GM19238 (cell line): Measurements from ENCODE around the gene TENM3.

ENCODE experiments used
- DNase-seq: peaks from one replicate; pipeline ENCODE4 v3.0.0; 2011; ENCODE audit warnings: low spot score; ENCODE audit not compliant: insufficient read length

Gene TENM3

DNA sequence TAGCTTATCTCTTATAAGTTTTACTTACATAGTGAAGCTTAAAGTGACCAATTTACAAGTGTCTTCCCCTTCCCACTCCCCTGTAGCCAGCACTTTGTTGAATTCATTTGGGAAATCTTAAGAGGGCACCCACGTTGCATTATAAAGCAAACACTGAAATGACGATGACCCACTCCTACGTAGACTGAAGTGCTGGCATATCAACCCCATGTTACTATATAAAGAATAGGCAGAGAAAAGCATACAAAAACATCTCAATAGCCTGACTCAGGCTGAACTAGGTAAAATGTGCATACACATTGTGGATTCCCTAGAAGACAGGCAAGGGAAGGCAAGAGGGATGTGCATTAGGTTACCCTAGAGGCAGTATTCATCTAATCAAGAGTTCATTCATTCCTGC lies 313.4 kb downstream of the TENM3 start:
- no peak for DNase-seq

DNA sequence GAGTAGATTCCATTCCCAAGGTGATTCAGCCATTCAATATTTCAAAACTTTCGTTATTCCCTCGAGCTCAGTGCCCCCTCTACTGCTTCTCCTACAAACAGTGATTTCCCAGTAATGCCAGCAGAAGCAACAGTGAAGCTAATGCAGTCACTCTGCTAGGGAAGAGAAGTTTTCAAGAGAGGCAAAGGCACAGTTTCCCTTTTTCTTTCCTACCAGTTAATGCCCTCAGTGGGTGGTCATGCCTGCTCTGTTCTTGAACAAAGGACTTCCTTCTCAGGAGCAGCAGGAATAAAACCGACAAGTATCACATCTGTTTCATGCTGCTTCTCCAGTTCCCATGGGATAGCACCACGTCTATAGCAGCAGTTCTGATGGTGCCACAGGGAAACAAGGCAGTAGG lies 317.2 kb downstream of the TENM3 start:
- DNase-seq: no peak

DNA sequence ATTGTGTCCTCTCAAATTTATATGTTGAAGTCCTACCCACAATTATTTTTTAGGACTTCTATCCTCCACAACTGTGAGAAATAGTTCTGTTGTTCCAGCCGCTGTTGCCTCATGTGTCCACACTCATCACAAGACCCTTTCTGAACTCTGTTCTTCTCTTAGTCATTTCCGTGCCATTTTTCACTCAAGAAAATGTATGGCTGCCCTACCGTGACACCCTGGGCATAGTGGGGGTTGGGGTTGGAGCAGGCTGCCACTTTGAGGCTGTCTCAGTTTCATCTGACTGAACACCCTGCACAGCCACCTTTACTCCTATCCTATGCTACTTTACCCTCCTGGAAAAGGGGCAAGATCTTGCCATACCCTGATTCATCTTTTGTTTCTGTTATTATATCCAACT lies 319.1 kb downstream of the TENM3 start:
- no peak for DNase-seq

GRCh38 chr4:182564724-182565369 lies 321.6 kb downstream of the TENM3 start:
- no peak for DNase-seq

DNA sequence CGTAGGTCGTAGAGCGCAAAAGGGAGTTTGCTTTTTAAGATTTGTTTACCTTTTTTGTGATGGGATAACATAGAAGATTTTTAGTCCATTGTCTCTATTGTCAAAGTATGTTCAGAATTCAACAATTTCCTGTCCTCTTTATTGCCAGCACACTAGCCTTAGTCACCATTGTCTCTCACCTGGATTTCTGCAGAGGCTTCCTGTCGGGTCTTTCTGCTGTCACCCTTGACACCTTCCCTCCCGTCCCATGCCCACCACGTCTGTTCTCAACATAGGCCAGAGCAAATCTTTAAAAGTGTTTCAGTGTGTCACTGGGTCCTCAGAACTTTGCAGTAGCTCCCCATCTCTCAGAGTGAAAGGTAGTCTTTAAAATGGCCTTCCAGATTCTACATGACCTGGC lies 323.9 kb downstream of the TENM3 start:
- DNase-seq: no peak

DNA sequence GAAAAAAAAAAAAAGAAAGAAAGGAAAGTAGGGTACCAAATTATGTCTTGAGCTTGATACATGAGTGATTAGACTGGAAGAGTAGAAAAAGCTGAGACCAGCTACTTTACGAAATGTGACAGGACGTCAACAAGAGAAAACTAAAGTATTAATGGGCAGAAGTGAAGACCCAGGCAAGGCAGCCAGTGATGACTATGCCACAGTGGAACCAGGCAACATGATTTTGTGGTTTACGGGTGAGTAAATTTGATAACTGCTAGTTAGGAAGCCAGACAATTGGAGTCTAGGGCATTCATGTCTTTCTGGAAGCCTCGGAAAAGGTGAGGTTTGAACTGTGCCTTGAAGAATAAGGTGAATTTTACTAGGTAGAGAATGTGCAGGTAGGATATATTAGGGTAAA lies 326.4 kb downstream of the TENM3 start:
- DNase-seq: no peak

DNA sequence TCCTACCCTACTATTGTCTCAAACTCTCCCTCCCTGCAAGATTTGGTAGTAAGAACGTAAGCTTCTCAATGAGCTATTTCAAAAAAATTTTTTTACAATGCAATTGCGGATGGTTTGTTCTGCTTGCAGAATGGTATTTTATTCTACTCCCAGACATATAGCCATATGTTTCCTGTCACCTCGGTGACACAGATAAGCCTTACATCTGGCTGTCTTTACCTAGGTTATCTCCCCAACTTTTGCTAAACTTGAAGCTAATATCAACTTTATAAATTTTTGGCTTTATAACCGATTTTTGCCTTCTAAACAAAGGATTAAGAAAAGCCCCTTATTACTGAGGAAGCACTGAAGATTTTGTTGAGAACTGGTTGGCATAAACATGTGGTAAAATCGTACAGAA lies 331.5 kb downstream of the TENM3 start:
- no peak for DNase-seq

- no peak for DNase-seq
These were observed 332.0 kb downstream of the TENM3 start for GRCh38 chr4:182575225-182575624.

- DNase-seq: no peak
These were observed 333.5 kb downstream of the TENM3 start for GRCh38 chr4:182576601-182577289.

DNA sequence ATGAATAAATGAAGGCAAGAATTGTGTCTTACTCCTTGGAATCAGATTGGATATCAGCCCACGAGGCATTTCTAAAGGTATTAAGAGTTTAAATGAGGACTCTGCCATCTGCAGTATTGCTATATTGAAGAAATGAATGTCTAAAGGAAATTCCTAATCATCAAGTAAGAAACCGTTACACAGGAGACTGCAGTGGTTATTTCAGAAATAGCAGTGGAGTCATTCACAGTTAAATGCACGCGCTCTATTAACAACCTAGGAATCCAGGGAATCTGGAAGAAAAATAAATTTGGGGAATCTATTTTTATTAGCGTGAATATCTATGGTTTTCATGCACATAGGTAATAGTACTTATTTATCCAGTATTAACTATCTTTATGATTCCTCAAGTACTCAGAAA lies 334.2 kb downstream of the TENM3 start:
- no peak for DNase-seq

GRCh38 chr4:182578402-182578801 lies 335.2 kb downstream of the TENM3 start:
- no peak for DNase-seq

- no peak for DNase-seq
These were observed 339.0 kb downstream of the TENM3 start for GRCh38 chr4:182582245-182582644.

DNA sequence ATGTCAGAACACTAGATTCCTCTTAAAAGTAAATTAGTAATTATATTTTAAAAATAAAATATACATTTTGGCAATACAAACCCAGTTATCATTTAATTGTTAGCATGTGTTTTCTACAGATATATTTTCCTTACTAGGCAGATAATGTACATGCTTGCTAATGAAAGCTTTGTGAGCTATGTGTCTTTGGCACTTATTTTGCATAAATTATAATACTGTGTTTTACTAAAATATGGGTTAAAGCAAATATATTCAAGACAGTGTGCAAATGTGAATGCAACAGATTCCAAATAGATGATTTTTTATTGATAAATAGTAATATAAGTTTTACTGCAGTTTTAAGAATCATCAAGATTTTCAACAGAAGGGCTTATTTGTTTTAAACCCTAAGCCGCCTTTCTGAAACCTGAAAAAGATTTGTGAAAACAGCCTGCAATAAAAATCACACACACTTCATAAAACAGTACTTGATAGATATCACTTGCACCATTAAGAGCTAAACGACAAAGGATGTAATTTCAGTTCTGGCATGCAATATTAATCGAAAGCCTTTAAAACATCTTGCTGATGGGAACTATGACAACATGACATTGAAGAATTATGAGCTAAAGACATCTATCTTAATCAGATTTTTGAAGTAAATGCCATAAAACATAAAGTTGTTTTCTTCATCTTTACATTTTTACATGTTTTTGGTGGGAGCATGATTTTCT lies 340.7 kb downstream of the TENM3 start:
- DNase-seq: no peak

DNA sequence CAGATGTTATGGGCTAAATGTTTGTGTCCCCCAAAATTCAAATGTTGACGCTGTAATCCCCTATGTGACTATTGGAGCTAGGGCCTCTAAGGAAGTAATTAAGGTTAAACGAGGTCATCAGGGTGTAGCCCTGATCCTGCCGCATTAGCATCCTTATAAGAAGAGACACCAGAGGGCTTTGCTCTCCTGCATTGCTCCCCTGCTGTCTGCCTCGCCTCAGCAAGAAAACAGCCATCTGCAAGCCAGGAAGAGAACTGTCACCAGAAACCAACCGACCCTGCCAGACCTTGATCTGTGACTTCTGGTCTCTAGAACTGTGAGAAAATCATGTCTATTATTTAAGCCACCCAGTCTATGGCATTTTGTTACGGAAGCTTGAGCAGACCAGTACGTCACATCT lies 342.1 kb downstream of the TENM3 start:
- no peak for DNase-seq

DNA sequence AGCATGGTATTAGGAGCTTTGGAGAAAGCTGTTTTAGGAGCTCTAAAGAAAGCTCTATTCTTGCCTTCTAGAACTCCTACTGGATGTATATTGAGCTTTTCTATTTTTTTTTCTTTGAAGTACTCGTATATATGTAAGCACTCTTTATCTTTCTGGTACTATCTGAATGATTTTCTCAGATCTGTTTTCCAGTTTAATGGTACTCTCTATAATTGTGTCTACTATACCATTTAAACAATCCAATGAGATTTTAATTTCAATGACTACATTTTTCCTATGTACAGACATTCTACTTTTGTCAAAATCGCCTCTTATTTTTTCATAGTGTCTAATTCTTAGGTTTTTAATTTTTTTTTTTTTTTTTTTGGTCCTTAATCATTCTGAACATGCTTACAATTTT lies 345.9 kb downstream of the TENM3 start:
- DNase-seq: no peak

DNA sequence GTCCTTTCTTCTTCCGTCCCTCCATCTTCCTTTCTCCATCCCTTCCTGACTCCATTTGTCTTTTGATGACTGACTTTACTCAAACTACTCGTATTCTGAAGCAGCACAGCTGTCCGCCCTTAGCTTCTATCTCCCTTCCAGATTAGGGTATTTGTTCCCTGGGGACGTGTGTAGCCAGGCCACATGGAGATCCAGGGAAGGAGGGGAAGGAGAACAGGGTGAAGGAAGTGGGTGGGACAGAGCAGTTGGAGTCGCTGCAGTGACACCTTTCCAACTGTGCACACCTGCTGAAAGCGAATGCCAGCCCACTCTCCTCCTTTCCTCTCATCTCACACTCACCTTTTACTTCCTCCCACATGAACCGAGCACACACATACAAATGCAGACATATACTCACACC lies 350.2 kb downstream of the TENM3 start:
- no peak for DNase-seq

DNA sequence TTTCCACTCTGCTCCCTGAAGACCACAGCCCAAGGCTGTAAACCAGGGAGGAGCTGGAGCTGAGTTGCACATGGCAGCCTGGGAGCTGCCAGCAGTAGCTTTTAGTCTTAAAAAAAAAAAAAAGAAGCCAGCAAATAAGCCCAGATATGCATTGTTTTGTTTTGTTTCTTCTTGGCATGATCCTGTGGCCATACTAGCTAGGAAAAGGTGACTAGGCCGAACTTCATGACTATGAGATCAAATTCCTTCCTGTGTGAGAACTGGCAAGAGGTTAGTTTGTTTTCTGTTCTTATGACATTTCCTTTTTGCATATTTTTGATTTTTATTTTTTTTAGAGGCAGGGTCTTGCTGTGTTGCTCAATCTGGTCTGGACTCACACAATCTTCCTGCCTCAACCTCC lies 350.7 kb downstream of the TENM3 start:
- DNase-seq: no peak

GRCh38 chr4:182600093-182600492 lies 356.9 kb downstream of the TENM3 start:
- DNase-seq: no peak

DNA sequence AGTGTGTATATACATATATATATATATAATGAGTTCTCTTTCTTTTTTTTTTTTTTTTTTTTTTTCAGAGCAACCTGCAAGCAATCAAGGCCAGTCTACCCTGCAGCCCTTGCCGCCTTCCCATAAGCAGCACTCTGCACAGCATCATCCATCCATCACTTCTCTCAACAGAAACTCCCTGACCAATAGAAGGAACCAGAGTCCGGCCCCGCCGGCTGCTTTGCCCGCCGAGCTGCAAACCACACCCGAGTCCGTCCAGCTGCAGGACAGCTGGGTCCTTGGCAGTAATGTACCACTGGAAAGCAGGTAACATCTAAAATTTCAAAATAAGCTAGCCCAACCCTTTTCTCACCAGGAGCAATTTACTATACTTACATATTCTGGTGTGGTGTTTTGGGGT lies 357.7 kb downstream of the TENM3 start:
- DNase-seq: no peak

GRCh38 chr4:182604161-182604622 lies 361.0 kb downstream of the TENM3 start:
- no peak for DNase-seq

- DNase-seq: no peak
These were observed 361.8 kb downstream of the TENM3 start for GRCh38 chr4:182604953-182605352.

DNA sequence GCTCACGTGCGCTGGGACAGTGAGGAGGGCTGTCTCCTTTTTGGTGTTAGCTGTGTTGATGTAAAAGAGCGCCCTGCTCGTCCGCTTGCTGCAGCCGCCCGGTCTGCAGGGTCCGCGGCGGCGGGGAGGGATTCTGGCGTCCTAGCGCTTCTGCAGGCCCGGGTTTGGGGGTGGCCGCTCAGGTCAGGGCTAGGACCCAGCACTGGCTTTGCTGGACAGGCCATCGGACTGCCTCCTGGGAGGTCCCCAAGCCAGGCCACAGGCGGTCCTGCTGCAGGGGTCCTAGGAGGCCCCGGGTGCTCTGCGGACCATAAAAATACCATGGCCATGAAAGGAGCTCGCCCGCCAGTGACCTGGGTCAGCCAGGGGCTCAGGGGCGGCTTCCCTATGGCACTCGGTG lies 365.3 kb downstream of the TENM3 start:
- no peak for DNase-seq

DNA sequence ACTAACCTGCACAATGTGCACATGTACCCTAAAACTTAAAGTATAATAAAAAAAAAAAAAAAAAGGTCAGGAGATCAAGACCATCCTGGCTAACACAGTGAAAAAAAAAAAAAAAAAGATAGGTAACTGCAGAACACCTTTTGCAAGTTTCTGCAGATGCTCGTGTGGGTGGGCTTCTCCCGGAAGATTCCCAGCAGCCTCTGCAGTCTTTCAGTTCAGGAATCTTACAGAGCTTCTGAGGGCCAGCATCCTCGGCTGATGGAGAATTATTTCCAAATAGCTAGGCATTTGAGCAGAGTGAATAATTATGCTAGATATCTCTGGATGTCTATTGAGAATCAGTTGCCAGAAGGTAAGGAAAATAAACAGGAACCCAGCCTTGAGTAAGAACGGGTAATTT lies 373.3 kb downstream of the TENM3 start:
- no peak for DNase-seq
